Ramos (cell line): ENCODE data around the gene RRP1.

Experiments
- in situ Hi-C: fragments of 300-500 bp; cut with MboI; formaldehyde crosslinking; loops from one replicate; pipeline ENCODE4 v1.14.3; 2022; ENCODE audit warnings: low sequenced_read_pairs; ENCODE audit not compliant: unreplicated experiment

RRP1 gene

DNA sequence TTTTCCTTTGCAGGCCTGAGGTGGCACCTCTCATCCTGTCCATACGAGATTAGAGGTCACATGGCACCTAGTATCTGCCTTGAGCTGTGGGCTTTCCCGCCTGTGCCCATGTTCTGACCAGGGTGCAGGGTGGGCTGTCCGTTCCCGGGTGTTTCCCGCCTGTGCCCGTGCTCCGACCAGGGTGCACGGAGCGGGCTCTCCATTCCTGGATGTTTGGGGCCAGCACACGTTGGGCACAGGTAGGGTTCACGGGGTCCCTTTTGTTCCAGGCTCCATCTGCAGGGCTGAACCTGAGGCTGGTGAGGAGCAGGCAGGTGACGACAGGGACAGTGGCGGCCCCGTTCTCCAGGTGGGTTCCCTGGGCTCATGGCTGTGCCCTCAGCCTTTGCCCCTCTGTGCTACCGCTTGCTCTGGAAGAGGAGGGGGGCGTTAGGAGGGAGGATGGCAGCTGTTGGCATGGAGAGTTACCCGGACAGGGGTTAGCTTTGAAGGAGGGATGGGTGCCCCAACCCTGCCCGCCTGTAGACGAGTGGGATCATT, 10.0 kb downstream of the RRP1 start:
- in situ Hi-C loops: loop anchor here (5.0 kb wide), 1 partner anchor 52 kb away; no protein-coding TSS in a partner anchor

DNA sequence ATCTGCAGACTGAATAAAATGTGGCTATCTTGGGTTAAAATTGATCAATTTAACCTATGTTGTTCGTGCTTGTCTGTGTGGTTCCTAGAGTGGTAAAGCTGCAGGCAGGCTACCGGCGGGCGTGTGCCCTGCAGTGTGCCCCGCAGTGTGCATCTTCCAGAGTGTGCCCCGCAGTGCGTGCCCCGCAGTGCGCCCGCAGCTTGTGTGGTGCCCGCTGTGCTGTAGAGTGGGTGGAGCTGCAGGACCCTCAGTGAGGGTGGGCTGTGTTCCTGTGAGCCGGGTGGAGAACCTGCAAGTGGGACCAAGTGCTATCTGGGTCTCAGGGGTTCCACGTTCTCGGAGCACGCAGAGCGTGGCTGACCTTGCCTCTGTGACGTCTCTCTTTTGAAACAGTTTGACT, 10.7 kb downstream of the RRP1 start:
- in situ Hi-C loops: loop anchor here (10.0 to 25.0 kb wide), 2 partner anchors 137 to 535 kb away; partner anchors contain the start of gene CFAP410

GRCh38 chr21:43800566-43800965, 11.2 kb downstream of the RRP1 start:
- in situ Hi-C loops: loop anchor here (10.0 to 25.0 kb wide), 2 partner anchors 137 to 534 kb away; partner anchors contain the start of gene CFAP410

DNA sequence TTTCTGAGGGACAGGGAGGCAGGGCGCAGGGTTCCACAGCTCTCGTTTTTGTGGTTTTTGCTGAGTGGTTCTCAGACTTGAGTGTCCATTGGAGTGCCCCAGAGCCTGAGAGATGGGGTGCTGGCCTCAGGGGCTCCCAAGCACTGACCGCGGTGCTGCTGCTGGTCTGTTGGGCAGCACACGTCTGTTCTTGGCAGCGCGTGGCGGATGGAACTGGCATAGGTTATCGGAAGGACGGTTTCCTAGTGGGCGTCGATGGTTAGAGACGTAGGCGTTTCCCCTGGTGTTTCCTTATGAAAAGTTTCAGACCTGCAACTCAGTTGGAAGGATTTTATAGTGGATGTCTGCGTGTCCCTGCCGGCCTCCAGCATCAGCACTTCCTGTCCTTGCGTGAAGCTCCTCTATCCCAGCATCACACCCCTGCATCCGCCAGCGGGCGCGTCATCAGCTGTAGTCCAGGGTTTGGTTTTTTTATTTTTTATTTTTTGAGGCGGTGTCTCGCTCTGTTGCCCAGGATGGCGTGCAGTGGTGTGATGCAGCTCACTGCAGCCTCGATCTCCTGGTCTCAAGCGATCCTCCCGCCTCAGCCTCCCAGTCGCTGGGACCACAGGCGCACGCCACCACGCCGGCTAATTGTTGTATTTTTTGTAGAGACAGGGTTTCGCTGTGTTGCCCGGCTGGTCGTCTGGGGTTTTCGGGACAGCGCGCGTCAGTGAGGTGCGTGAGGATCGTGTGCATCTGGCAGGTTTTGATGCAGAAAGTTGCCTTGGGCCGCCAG, 11.8 kb downstream of the RRP1 start:
- in situ Hi-C loops: loop anchor here (10.0 to 25.0 kb wide), 2 partner anchors 136 to 534 kb away; partner anchors contain the start of gene CFAP410

- in situ Hi-C loops: loop anchor here (10.0 to 25.0 kb wide), 2 partner anchors 134 to 532 kb away; partner anchors contain the start of gene CFAP410
Observed at GRCh38 chr21:43802713-43803313, 13.4 kb downstream of the RRP1 start.

- in situ Hi-C loops: loop anchor here (10.0 to 25.0 kb wide), 2 partner anchors 134 to 531 kb away; partner anchors contain the start of gene CFAP410
Observed at GRCh38 chr21:43803558-43804300, 14.4 kb downstream of the RRP1 start.

DNA sequence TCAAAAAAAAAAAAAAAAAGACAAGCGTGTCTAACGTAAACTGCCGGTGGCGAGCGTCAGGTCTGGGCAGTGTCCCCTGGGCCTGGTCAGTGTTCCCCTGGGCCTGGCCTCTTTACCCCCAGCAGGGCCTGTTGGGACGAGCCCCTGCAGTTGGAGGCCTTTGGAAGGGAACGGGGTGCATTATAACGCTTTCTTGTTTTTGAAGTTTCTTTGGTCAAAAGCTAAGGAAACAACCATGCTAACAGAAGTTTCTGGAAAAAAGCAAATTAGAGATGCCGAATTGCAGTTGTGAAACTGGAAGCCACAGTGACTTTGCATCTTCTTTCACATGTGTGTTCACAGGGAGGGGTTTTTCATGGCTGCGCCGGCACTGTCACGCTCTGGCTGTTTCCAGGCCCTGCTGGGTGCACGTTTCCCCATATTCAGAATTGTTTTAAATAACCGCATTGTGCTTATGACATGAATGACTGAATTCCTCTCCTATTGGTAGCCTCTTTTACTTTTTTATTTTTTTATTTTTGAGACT, 16.0 kb downstream of the RRP1 start:
- in situ Hi-C loops: loop anchor here (10.0 to 25.0 kb wide), 2 partner anchors 132 to 529 kb away; partner anchors contain the start of gene CFAP410

DNA sequence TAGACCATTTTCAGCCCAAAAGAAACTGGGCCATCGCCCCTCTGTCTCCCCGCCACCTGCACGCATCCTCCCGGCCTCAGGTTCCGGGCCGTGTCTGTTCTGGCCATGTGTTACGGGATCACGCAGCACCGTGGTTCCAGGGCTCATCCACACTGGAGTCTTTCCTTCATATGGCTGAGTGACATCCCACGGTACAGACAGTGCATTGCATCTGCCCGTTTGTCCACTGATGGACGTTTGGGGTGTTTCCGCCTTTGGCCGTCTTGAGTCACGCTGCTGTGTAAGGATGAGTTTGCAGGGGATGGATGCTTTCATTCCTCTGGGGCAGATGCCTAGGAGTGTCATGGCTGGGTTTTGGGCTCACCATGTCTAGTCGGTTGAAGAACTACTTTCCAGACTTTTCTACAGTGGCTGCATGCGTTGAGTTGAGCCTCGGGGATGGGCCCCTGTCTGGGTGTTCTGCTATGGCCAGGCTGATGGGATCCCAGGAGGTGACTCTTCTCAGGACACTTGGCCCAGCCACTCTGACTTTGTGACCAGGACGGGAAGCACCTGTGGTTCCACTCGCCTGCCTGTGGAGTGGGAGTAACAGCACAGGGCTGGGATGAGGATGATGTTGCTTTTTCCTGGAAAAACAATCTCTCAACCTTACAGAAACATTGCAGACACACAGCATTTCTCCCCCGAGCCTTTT, 16.8 kb downstream of the RRP1 start:
- in situ Hi-C loops: loop anchor here (10.0 to 25.0 kb wide), 2 partner anchors 131 to 529 kb away; partner anchors contain the start of gene CFAP410

GRCh38 chr21:43808367-43808766, 19.0 kb downstream of the RRP1 start:
- in situ Hi-C loops: loop anchor here (10.0 to 25.0 kb wide), 2 partner anchors 129 to 526 kb away; partner anchors contain the start of gene CFAP410

- in situ Hi-C loops: loop anchor here (10.0 to 25.0 kb wide), 2 partner anchors 128 to 526 kb away; partner anchors contain the start of gene CFAP410
Observed at GRCh38 chr21:43808832-43809251, 19.5 kb downstream of the RRP1 start.

DNA sequence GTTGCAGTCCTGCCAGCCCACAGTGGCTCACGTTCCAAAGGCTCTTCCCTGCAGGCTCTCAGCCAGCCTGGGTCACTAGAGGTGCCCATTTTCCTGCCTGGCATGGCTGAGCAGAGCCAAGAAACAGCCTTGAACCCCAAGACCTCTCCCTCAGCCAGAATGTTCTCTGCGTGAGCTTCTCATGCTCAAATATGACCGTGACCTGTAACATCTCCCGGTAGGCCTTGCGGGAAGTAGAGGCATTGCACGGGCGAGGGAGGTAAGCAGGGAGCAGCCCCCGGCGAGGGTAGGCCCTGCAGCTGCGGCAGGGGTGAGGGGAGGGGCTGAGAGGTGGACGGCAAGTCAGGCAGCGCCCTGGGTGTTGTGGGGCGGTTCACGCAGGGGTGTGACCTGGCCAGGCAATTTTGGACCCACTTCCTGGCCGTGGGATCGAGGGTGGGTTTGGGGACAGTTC, 20.0 kb downstream of the RRP1 start:
- in situ Hi-C loops: loop anchor here (10.0 to 25.0 kb wide), 2 partner anchors 128 to 525 kb away; partner anchors contain the start of gene CFAP410

- in situ Hi-C loops: loop anchor here (10.0 to 25.0 kb wide), 2 partner anchors 127 to 525 kb away; partner anchors contain the start of gene CFAP410
Observed at GRCh38 chr21:43809853-43810504, 20.6 kb downstream of the RRP1 start.

- in situ Hi-C loops: loop anchor here (25.0 kb wide), 1 partner anchor 127 kb away; no protein-coding TSS in a partner anchor
Observed at GRCh38 chr21:43810505-43811261, 21.3 kb downstream of the RRP1 start.

DNA sequence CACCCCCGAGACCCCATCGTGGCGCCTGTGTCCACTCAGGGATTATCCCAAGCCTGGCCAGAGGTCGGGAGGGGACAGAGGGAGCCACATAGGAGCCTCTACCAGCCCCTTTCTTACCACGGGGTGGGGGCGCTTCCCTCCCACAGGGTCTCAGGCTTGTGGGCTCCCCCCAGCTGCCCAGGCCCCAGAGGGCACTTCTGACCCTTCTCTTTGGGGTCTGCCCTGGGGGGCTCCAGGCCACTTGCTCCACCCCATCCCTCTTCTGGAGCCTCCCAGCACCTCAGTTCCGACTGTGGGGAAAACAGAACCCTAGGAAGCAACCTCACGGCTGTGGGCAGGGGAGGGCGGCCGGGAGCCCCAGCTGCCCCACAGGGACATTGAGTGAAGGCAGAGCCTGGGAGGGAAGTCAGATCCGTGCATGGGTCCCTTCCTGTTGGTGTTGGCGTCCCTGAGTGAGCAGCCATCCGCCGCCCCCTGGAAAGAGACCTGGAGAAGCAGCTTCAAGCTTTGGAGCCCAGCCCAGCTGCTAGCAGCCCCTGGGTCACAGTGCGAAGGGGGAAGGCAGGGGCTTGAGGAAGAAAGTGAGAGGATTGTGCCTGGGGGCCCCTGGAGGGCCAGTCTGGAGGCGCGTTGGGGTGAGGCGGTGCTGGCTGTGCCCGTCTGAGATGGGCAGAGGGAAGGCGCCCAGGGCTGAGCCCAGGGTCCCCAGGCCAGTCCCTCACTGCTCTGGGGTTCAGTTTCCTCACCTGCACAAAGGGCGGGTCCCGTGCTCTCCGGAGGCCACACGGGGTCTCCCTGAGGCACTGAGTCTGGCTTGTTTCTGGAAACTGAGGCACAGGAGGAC, 22.1 kb downstream of the RRP1 start:
- in situ Hi-C loops: loop anchor here (25.0 kb wide), 1 partner anchor 126 kb away; no protein-coding TSS in a partner anchor

DNA sequence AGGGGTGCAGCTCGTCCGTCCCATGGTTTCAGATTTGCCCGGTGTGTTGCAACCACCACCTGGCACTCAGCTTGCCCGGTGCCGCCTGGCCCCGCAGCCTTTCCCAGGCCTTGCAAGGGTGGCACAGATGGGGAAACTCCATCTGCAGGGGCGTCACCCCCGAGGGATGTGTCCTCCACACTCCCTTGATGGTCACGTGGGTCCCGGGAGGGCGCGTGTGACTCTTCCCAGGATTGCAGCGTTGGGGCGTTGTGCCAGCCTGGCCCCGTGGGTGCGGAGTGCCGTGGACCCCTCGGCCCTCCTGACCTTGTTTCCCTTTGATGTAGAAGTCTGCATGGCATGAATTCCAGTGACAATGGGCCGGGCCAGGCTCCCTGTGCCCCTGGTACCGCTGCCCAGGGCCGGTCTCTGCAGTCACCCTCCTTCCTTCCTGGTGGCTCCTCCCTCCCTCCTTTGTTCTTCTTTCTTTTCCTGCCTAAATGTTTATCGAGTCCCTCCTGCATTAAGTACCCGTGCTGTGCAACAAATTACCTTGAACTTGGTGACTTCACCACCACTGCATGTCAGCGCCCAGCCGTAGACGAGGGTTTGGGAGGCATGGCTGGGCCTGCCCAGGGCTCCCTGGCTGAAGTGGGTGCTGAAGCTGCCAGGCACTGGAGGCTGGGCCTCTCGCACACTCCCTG, 22.9 kb downstream of the RRP1 start:
- in situ Hi-C loops: loop anchor here (25.0 kb wide), 1 partner anchor 125 kb away; no protein-coding TSS in a partner anchor
